Activated gamma-delta T cell treated with anti-CD3 and anti-CD28 coated beads, Interleukin-2, amount 50 U/mL, for 16 hours (primary cell): Measurements from ENCODE around the gene CACUL1.
"Not testable (repeated sequence)": the region's sequence is repeated elsewhere in the genome, so short reads cannot be mapped to it uniquely, and the experiment has no call there.

Experiments used
- DNase-seq: peaks from one replicate; pipeline ENCODE4 v3.0.0-alpha.2; 2020; ENCODE audit warnings: low read depth

CACUL1 gene

DNA sequence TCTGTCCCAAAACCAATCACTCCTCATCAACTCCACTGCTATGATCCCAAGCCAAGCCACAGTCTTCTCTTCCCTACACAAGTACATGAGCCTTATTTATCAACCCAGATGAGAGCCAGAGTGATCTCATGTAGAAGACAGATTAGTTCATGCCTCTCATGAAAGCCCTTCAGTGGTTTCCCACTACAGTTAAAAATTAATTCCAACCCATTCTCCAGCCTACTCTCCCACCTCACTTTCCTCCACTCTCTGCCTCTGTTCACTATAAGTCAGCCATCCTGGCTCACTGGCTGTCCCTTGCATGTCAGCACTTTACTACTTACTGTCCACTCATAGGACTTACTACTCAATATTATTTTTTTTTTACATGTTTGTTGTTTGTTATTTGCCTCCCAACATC, 67.3 kb downstream of the CACUL1 start:
- no peak for DNase-seq

DNA sequence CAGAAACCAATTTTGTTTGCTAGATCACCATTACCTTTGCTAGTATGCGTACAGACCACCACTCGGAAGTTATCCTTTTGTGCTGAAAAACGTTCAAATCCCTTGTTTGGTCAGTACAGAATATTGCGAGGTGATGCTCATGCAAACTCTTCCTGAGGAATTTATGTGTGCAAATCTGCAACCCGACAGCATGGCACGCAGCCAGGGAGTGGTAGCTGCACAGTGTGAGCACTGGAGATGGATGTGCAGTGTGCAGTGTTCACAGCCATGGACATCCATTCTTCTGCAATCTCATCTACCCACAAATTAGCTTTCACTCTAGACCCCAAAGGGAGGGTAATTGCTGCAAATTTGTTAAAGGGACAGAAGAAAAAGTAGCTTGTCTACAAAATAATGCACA, 72.2 kb downstream of the CACUL1 start:
- DNase-seq, result no peak

DNA sequence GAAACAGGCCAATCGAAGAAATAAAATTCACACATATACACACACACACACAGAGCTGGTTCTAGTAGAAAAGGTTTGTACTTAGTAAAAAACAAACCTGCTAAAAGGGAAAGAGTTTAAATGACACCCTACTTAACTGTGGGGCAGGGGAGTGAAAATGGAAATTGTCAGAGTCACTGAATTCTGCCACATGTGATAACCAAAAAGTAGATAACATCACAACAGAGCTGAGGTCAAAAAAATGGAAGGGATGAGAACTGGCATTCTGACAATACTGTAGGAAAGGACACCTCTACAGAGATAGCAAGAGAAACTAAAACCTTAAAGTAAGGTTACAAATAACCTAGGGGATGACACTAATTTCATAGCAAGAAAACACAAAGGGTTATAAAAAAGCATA, 74.6 kb downstream of the CACUL1 start:
- no peak for DNase-seq

DNA sequence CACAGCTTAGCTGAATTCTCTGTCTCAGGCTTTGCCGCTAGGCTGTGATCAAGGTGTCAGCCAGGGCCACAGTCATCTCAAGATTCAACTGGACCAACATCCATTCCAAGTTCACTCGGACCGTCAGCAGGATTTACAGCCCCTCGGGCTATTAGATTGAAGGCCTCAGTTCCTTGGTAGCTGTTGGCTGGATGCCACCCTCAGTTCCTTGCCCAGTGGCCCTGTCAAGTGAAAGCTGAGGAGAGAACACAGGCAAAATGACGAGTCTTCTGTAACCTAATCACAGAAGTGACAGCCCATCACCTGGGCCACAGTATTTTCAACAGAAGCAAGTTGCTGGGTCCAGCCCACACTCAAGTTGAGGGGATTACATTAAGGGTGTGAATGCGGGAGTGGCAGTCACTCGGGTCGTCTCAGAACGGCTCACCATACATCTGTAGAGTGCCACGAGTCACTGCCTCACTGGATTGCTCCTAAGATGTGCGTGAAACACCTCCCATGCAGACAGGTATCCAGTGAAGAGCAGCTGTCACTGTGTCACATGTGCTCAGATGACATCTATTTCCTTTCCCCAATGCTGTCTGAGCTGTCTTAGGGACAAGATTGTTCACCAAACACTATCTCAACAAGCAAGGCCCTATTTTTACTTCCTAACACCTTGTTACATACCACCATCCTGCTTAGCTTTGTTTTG, 80.4 kb downstream of the CACUL1 start:
- no peak for DNase-seq

DNA sequence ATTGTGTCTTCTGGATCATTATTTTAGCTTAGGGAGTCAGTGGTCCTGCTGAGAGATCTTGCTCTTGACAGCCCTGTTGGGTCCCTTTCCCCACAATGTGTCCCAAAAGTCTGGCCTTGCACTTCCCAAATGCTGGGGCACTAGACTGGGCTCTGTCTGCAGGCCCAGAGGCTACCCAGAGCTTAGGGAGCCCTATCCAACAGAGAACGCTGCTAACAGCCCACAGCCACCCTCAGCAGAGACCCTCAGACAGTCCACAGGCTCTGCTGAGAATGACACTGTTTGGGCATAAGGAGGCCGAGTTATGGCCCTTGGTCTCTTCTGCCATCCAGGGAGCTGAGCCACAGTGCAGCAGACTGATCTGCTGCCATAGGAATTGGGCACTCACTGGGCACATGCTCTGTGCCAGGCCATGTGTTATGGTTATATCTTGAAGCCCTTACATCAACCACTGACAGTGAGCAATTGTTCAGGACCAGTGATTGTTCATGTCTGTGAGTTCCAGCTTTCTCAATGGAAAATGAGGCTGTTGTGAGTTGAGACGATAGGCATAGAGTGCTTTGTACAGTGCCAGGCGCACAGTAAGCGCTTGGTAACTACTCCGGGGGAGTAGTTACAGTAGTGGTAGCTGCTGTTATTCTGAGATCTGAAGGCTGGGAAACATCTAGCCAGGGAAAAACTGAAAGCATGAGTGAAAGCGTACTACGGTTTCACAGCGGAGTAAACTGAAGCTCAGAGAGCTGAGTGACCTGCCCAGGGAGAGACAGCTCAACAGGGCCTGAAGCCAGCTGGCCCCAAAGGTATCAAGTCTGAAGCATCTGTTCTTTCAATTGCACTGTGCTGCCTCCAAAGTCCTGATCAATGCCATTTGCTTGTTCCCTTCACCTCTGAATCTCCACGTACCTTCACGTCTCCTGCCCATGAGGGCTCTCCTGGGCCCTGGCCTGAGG, 81.7 kb downstream of the CACUL1 start:
- no peak for DNase-seq

DNA sequence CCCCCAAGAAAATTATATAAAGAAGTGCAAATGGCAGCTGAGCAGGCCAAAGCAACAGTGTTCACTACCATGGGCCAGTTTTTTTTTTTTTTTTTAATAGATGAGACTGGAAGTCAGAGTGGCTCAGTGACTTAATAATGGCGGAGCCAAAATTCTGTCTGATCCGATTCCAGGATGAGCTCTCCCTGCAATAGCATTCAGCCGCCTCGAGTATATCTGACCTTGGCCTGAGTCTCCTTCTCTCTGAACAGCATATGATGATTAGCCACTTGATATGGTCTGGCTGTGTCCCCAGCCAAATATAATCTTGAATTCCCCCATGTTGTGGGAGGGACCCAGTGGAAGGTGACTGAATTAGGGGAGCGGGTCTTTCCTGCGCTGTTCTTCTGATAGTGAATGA, 82.6 kb downstream of the CACUL1 start:
- DNase-seq, result no peak

DNA sequence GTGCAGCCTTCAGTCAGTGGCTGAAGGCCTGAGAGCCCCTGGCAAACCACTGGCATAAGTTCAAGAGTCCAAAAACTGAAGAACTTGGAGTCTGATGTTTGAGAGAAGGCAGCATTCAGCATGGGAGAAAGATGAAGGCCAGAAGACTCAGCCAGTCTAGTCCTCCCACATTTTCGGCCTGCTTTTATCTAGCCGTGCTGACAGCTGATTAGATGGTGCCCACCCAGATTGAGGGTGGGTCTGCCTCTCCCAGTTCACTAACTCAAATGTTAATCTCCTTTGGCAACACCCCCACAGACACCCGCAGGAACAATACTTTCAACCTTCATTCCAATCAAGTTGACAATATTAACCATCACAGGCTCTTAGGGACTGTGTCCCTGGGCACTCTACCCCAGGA, 83.5 kb downstream of the CACUL1 start:
- not testable (repeated sequence) for DNase-seq

DNA sequence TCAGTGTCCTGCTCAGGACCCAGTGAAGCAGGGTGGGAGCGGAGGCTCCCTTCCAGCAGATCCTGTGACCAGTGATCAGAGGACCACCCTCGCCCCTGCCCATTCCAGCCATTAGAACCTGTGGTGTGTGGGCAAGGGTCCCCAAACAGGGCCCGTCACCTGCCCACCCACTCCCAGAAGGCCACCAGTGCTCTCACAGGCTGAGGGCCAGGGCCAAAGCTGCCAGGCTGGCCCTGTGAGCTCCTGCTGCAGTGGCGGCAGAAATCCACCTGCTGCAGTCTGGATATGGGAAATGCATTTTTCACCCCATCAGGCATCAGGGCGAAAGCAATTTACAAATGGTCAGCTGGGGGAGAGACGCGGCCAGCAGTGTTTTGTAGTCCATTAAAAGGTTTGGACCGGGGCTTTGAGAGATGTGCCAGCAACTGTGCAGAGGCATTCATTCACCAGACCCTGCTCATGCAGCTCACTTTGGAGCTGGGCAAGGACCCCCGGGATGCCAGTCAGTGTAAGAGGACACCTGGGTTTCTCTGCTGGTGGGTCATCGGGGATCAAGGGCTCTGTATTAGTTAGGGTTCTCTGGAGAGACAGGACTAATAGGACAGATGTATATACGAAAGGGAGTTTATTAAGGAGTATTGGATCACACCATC, 84.2 kb downstream of the CACUL1 start:
- DNase-seq, result no peak

DNA sequence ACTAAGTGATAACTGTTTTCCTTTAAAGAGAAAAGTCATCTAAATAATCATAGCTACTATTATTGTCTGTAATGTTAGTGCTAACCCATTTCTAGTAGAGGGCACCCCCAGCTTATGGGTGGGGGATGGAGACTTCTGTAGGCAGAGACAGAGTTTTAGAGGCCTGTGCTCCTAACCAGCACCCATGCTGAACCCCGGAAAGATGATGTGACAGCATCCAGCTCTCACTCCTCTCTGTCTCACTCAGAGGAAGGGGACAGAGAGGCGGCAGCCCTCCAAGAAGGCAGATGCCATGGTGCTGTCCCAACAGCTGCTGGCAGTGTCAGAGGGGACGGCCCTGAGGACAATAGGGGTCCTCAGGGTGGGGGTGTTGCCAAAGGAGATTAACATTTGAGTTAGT, 84.9 kb downstream of the CACUL1 start:
- DNase-seq, result no peak

DNA sequence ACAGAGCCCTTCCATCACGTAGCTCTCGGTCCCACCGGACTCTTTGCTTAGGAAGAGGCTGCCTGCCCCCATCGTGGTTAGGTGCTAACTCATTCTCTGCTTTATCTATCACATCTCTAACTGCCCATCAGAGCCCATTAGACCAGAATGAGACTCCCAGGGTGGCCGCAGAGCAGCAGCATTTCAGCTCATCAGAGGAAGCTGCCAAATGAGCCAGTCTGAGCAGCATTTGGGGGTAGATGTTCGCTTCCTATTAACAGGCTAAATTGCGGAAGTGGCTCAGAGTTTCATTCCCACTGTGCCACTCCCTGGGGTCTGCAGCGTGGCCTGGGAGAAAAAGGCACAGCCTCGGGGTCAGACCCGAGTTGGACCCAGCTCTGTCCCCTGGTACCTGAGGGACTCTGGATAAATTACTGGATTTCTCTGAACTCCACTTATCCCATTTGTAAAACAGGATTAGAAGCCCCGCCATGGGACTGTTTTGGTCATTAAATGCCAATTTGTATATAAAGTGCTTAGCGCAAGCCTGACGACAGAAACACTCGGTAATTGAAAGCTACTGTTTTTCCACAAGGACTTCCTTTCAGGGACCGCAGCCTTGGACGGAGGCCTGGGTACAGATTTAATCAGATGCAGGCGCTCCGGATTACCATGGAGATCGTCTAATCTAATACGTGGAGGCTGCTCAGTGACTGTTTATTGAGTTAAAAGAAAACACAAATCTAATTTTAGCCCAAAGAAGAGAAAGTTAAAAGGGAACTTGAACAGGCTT, 85.6 kb downstream of the CACUL1 start:
- DNase-seq, result no peak

DNA sequence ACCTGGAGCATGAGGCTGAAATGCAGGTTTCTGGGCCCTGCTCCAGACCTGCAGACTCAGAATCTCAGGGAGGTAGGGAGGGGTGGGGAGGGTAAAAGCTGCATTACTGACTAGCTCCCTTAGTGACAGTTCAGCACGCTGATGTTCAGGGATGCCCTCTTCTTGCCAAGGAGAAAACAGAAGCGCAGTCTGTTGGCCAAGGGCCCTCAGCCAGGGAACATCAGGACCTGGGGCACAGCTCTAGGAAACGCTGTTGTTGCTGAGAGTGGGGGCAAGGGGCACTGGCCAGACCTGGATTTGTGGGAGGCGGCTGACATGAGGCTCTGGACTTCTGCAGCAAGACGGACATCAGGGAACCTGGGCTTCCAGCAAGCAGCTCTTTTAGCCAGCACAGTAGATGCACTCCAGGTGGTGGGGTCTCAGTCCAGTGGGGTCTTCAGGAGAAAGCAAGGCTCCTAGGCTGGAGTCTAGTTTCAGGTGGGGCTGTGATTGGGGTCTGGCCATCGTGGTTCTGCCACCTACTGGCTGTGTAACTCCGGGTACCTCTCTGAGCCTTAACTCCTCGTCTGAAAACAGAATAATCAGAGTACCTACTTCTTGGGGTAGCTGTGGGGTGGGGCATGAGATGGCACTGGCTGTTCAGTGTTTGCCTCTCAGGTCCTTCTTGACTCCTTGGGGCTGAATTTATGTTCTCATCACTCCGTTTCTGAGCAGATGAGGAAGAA, 86.4 kb downstream of the CACUL1 start:
- no peak for DNase-seq

DNA sequence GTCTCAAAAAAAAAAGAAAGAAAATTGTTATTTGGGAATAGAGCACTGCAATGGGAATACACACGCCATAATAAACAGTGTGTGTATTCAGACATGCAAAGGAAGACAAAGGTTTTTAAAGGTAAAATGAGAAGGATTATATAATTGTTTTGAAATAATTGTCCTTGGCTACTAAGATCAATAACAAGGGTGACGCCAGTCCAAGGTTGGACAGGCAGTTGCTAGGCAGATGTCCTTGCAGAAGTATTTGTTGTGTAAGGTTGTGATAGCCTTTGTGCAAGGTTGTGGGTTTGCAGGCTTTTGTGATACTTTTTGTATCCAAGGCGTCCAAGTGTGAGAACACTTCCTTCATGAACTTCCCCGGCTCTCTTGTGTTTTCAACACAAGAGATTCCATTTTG, 87.0 kb downstream of the CACUL1 start:
- DNase-seq, result no peak

DNA sequence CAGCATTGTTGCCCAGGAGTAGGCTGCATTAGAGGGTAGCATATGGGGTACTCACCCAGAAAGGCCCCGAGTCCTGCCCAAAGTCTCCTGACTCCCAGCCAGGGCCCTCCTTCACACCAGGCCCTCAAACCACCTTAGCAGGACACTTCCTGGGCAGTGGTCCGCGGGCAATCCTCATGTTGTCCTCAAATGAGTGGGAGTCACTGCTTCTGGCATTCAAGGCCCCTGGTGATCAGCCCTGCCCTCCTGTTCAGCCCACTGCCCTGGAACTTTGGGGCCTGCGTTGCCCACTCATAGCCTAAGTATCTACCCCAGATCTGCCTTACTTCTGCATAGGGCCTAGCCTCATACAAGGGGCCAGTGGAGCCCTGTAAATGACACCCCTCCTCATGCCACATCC, 88.4 kb downstream of the CACUL1 start:
- DNase-seq, result no peak

DNA sequence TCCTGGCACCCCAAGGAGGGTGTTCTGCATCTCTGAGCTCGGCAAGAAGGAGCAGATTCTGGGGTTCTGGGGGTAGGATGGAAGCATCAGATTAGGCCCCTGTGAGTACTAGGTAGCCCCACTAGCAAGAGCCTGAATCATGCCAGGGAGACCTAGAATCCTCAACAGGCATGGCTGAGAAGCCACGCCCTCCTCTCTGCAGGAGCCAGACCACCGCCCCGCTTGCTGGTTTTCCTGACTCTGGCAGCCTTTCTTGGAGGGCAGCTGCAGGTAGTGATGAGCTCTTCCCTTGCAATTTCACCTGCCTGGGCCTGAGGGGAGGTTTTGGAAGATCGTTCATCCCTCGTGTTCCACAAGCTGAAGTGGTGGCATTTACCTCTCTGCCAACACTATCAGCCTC, 90.4 kb downstream of the CACUL1 start:
- no peak for DNase-seq

DNA sequence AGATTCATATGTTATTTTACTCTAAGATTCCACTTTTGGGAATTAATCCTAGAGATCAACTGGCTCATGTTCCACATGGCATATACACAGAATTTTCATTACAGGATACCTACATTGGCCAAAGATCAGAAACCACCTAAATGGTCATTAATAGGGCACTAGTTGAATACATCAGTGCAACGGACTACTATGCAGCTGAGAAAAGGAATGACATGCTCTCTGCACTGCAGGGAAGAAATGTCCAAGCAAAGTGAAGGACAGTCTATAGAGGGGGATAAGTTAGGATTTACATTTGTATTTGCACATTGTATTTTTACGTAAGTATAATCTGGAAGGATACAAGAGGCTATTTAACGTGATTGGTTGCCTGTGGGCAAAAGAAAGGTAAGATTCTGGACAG, 91.6 kb downstream of the CACUL1 start:
- no peak for DNase-seq

DNA sequence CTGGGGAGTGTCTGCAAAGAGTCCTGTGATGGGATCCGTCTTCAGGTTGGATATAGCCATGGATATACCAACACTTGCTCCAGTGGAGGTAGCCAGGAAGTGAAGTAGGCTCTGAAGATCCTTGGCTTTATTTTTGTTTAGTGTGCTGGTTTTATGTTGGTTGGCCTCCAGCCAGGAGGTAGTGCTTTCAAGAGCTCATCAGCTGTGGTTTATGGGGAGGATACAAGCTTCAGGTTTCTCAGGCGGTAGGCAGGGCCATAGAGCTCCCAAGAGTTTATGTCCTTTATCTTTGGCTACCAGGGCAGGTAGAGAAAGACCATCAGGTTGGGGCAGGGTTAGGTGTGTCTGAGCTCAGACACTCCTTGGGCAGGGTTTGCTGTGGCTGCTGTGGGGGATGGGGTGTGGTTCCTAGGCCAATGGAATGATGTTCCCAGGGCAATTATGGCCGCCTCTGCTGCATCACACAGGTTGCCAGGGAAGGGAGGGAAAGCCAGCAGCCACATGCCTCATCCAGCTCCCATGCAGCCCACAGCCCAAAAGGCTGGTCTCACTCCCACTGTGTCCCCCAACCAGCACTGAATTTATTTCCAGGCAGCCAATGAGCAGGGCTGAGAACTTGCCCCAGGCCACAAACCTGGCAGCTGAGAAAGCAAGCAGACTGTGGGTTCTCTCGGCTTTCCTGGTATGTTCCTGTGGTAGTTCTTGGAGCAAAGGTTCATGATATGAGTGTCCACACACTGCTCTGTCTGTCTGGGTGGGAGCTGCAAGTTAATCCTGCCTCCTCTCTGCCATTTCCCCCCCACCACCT, 92.3 kb downstream of the CACUL1 start:
- no peak for DNase-seq

DNA sequence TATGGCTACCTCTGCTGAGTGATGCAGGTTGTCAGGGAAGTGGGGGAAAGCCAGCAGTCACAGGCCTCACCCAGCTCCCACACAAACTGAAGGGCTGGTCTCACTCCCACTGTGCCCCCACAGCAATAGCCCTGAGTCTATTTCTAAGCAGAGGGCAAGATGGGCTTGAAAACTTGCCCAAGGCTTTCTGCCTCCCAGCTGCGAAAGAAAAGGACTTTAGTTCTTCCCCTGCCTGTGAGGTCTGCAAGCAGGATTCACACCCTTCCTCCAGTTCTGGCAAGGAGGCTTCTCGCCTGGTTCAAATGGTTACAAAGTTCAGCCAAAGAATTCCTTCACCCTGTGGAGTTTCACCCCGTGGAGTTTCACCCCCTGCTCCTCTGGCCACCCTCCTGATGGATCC, 96.0 kb downstream of the CACUL1 start:
- no peak for DNase-seq

DNA sequence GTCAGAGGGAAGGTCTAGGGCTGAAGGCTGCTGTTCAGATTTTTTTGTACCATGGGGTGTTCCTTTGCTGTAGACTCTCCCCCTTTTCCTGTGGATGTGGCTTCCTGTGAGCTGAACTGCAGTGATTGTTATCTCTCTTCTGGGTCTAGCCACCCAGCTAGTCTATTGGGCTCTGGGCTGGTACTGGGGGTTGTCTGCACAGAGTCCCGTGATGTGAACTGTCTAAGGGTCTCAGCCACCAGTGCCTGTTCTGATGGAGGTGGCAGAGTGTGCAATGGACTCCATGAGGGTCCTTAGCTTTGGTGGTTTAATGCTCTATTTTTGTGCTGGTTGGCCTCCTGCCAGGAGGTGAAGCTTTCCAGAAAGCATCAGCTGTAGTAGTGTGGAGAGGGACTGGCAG, 96.6 kb downstream of the CACUL1 start:
- not testable (repeated sequence) for DNase-seq

DNA sequence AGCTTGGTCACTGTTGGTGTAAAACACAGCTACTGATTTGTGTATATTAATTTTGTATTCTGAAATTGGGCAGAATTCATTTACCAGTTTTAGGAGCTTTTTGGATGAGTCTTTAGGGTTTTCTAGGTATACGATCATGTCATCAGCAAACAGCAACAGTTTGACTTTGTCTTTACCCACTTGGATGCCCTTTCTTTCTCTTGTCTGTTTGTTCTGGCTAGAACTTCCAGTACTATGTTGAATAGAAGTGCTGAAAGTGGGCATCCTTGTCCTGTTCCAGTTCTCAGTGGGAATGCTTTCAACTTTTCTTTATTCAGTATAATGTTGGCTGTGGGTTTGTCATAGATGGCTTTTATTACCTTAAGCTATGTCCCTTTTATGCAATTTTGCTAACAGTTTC, 109.5 kb downstream of the CACUL1 start:
- not testable (repeated sequence) for DNase-seq

DNA sequence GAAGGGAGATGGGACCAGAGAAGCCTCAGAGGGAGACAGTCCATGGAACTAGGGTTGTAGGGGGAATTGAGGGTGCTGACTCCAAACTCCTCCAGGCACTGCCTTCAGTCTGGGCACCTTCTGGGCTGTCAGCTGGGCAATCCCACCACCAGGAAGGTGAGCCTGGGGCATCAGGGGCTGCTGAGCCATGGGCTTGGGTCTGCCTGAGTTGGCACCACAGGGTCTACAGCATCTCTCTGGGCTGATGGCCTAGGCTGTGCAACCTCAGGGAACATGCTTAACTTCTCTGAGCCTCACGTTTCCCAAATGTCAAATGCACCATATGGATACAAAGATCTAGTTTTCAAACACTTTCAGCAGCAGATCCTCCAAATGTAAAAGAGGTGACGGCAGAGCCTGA, 112.5 kb downstream of the CACUL1 start:
- DNase-seq, result no peak

DNA sequence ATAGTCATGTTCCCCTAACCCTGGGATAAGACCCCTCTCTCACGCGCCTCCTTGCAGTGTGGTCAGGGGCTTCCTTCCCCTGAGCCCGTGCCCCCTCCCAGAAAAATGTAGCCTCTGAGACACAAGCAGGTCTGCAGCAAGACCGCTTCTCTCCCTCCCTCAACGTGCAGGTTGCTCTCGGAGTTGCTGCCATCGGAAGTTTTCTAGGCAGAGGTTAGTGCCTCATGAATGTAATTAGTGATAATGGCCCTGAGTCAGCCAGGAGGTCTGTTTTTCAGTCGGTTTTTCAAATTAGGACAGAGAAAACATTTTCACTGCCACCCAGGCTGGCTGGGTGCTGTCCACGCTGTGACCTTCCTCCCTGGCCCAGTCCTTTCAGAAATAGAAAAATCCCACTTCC, 116.1 kb downstream of the CACUL1 start:
- no peak for DNase-seq
